CD4-positive, alpha-beta T cell (primary cell): Measurements from ENCODE around the gene RGS16. TPM values are rescaled to one million over a fixed set of nuclear protein-coding genes. Genes with fewer than 3 reads are reported as not detected.

ENCODE experiments used
- ATAC-seq: fragments of 200-7000 bp; cut with Tn5 transposase; one replicate; pipeline ENCODE4 v1.10.0; 2022; ENCODE audit warnings: mild to moderate bottlenecking; ENCODE audit not compliant: poor library complexity
- CTCF ChIA-PET: fragments of 350-600 bp; sonication (Branson Sonifier 250); formaldehyde crosslinking; loops from one replicate; lab custom pipeline; 2021; ENCODE audit warnings: antibody characterized with exemption, inconsistent platforms; lab: Charles Lee
- POLR2A ChIA-PET: fragments of 350-600 bp; sonication (Branson Sonifier 250); formaldehyde crosslinking; loops from one replicate; lab custom pipeline; 2021; ENCODE audit warnings: antibody characterized with exemption, inconsistent platforms; lab: Charles Lee
- DNase-seq, 14 experiments: peaks; one replicate each; pipeline ENCODE4 v3.0.0-alpha.2; 2013 to 2020; ENCODE audit warnings: mixed read lengths in 2 of 14
- H3K27ac ChIP-seq, 2 donors: one replicate each; pipeline versions ENCODE4 v1.5.1 to v1.7.0; 2013; ENCODE audit warnings: low read length in 2 of 2, low read depth in 1 of 2, mild to moderate bottlenecking in 1 of 2
- H3K27me3 ChIP-seq, 2 experiments: 1 replicate in 1 of 2; 2 replicates in 1 of 2; pipeline versions ENCODE4 v1.6.1 to v1.7.0; 2013; ENCODE audit warnings: low read length in 2 of 2, control low read depth in 1 of 2, mild to moderate bottlenecking in 1 of 2, moderate library complexity in 1 of 2; ENCODE audit not compliant: insufficient read depth in 2 of 2, control insufficient read depth in 1 of 2
- H3K36me3 ChIP-seq: one replicate; pipeline ENCODE4 v1.6.1; 2013; ENCODE audit warnings: low read length, control low read depth; ENCODE audit not compliant: insufficient read depth
- H3K4me1 ChIP-seq: one replicate; pipeline ENCODE4 v1.6.1; 2013; ENCODE audit warnings: low read length, control low read depth; ENCODE audit not compliant: insufficient read depth
- H3K4me3 ChIP-seq: one replicate; pipeline ENCODE4 v1.5.1; 2013; ENCODE audit warnings: mild to moderate bottlenecking, low read length, moderate library complexity
- H3K9me3 ChIP-seq, 2 experiments: 1 replicate in 1 of 2; 2 replicates in 1 of 2; pipeline versions ENCODE4 v1.6.1 to v1.7.0; 2013; ENCODE audit warnings: low read length in 2 of 2, mild to moderate bottlenecking in 2 of 2, control low read depth in 1 of 2, moderate library complexity in 1 of 2; ENCODE audit not compliant: control insufficient read depth in 1 of 2, insufficient read depth in 1 of 2
- H3K27ac Mint-ChIP-seq: one replicate; pipeline ENCODE4 v1.8.0; 2020; ENCODE audit warnings: mixed read lengths
- H3K27me3 Mint-ChIP-seq: one replicate; pipeline ENCODE4 v1.8.0; 2021; ENCODE audit warnings: mixed read lengths
- H3K36me3 Mint-ChIP-seq: one replicate; pipeline ENCODE4 v1.8.0; 2021; ENCODE audit warnings: low read depth, mixed read lengths
- H3K4me1 Mint-ChIP-seq: one replicate; pipeline ENCODE4 v1.8.0; 2021; ENCODE audit warnings: low read depth, mixed read lengths
- H3K4me3 Mint-ChIP-seq: one replicate; pipeline ENCODE4 v1.8.0; 2020; ENCODE audit warnings: mild to moderate bottlenecking, mixed read lengths
- H3K9me3 Mint-ChIP-seq: one replicate; pipeline ENCODE4 v1.8.0; 2020; ENCODE audit warnings: mixed read lengths
- CTCF ChIP-seq: fragments of 200-600 bp; IDR thresholded peaks from one replicate; pipeline ENCODE4 v1.8.0; 2022; ENCODE audit warnings: antibody characterized with exemption, mild to moderate bottlenecking
- intact Hi-C, 2 experiments: fragments of 100-400 bp; cut with DNase I in 1 of 2; cut with micrococcal nuclease in 1 of 2; formaldehyde crosslinking; loops; one replicate each; pipeline versions ENCODE4 v1.15.1 to v1.9.0; 2023 to 2025; cut with DNase I, micrococcal nuclease
- total RNA-seq, 174 experiments: library from RNA in 2 of 174; stranded (reverse) in 2 of 174; gene quantifications; one replicate each; pipeline ENCODE4 v1.2.3 and lab custom pipeline; 2021 to 2026

RGS16 gene
- total RNA-seq, 2 experiments from 2014 or later: 16.3 to 16.4 TPM

DNA sequence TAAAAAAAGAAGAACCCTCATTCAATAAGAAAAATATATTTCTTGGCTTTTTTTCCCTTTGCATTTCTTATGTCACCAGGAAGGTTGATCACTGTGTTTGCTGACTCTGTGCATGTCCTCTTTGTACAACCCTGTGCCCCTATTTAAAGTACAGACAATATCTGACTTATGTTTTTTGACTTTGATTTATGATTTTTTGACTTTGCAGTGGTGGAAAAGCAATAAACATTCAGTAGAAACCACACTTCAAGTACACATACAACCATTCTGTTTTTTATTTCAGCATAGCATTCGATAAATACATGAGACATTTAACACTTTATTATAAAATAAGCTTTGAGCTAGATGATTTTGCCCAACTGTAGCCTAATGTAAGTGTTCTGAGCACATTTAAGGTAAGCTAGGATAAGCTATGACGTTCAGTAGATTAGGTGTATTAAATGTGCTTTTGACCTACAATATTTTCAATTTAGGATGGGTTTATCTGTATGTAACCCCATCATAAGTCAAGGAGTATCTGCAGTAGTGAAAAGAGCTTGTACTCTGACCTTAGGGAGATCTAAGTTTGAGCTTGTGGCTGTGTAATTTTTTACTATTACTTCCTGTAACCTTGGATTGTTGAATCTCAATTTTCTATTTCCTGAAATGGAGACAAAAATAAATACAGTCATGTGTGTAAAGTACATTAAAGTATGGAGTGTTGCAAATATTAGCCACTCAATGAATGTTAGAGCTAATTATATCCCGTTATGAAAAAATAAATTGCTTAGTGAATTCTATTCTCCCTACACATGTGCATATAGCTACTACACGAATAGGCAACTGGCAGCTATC, 16.3 kb downstream of the RGS16 start:
- H3K9me3 Mint-ChIP-seq: peaks cover 2% of the 10 kb centered on the region
- CTCF ChIA-PET: interaction anchor here (0.7 to 2.8 kb wide), 7 partner anchors 8 to 319 kb away, joined by 3 to 13 read pairs (median 7); no protein-coding TSS in a partner anchor
- peak in 1 of 14 experiments; percentile 28 for DNase-seq
- H3K36me3 Mint-ChIP-seq: peaks cover 66% of the 10 kb centered on the region
- intact Hi-C loops: loop anchor here (5.0 to 10.0 kb wide), 2 partner anchors 249 to 1953 kb away; partner anchors contain the start of genes DHX9 (in 1 of the 2) and XPR1 (in 1 of the 2)
- Histone ChIP-seq H3K27ac (peak overlapping the region; percentile 89 to 97), H3K4me1 (peaks cover 37% of the 10 kb centered on the region), H3K36me3 (peaks cover 23% of the 10 kb centered on the region), H3K27me3 (no peaks in the 10 kb centered on the region), H3K9me3 (no peaks in the 10 kb centered on the region), H3K4me3 (peak overlapping the region; percentile 83)
- H3K4me3 Mint-ChIP-seq: peak overlapping the region; percentile 95
- POLR2A ChIA-PET: interaction anchor here (0.7 to 3.6 kb wide), 12 partner anchors 10 to 558 kb away, joined by 3 to 38 read pairs (median 4); partner anchors contain the start of genes DHX9, NPL and RGS16
- peak overlapping the region; percentile 99 for H3K27ac Mint-ChIP-seq
- H3K4me1 Mint-ChIP-seq: peaks cover 61% of the 10 kb centered on the region
- TF ChIP-seq CTCF: no peak
- H3K27me3 Mint-ChIP-seq: no peaks in the 10 kb centered on the region
- ATAC-seq: peak; percentile 13

DNA sequence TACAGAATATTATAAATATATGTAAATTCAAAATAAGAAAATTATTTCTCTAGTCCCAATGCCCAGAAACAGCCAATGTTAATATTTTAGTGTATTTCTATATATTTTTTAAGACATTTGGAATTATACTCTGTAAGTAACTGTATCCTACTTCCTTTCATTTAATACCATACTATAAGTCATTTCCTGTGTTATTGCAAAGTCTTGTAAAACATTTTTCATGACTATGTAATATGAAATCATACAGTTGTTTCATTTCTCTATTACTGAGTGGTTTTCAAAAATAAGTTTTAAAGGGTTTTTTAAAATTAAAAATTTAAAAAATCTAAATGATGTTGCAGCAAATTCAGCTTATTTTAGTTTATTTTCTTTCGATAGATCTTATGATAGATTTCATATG, 17.1 kb downstream of the RGS16 start:
- ChIA-PET POLR2A (interaction anchor here (0.7 to 3.6 kb wide), 3 partner anchors 18 to 451 kb away, joined by 3 to 38 read pairs (median 32); partner anchors contain the start of gene RGS16), CTCF (interaction anchor here (0.7 to 2.8 kb wide), 4 partner anchors 9 to 320 kb away, joined by 3 to 13 read pairs (median 5); no protein-coding TSS in a partner anchor)
- H3K4me3 ChIP-seq: no peak overlapping the region
- peak overlapping the region; percentile 99 for H3K27ac Mint-ChIP-seq
- peaks cover 42% of the 10 kb centered on the region for H3K4me1 ChIP-seq
- peaks cover 68% of the 10 kb centered on the region for H3K4me1 Mint-ChIP-seq
- H3K9me3 ChIP-seq: no peaks in the 10 kb centered on the region
- TF ChIP-seq CTCF: no peak
- H3K27me3 Mint-ChIP-seq: no peaks in the 10 kb centered on the region
- no peaks in the 10 kb centered on the region for H3K27me3 ChIP-seq
- no peak for ATAC-seq
- H3K36me3 ChIP-seq: peaks cover 31% of the 10 kb centered on the region
- H3K36me3 Mint-ChIP-seq: peaks cover 73% of the 10 kb centered on the region
- intact Hi-C loops: loop anchor here (5.0 to 10.0 kb wide), 2 partner anchors 250 to 1952 kb away; partner anchors contain the start of genes DHX9 (in 1 of the 2) and XPR1 (in 1 of the 2)
- H3K9me3 Mint-ChIP-seq: peaks cover 2% of the 10 kb centered on the region
- no peak overlapping the region for H3K4me3 Mint-ChIP-seq
- no peak for DNase-seq
- no peak overlapping the region for H3K27ac ChIP-seq

- no peak overlapping the region for H3K27ac Mint-ChIP-seq
- Histone ChIP-seq H3K9me3 (no peaks in the 10 kb centered on the region), H3K4me3 (no peak overlapping the region), H3K4me1 (peaks cover 42% of the 10 kb centered on the region), H3K27ac (no peak overlapping the region), H3K27me3 (no peaks in the 10 kb centered on the region), H3K36me3 (peaks cover 37% of the 10 kb centered on the region)
- ChIA-PET POLR2A (interaction anchor here (3.6 kb wide), 1 partner anchor 29 kb away, joined by 32 read pairs; no protein-coding TSS in a partner anchor), CTCF (interaction anchor here (1.7 to 2.8 kb wide), 2 partner anchors 9 to 15 kb away, joined by 7 to 13 read pairs; no protein-coding TSS in a partner anchor)
- H3K4me1 Mint-ChIP-seq: peaks cover 71% of the 10 kb centered on the region
- peak overlapping the region; percentile 42 for H3K4me3 Mint-ChIP-seq
- no peak for TF ChIP-seq CTCF
- H3K9me3 Mint-ChIP-seq: peaks cover 2% of the 10 kb centered on the region
- DNase-seq: no peak
- ATAC-seq: no peak
- H3K27me3 Mint-ChIP-seq: no peaks in the 10 kb centered on the region
- intact Hi-C loops: loop anchor here (5.0 to 10.0 kb wide), 2 partner anchors 251 to 1952 kb away; partner anchors contain the start of genes DHX9 (in 1 of the 2) and XPR1 (in 1 of the 2)
- peaks cover 81% of the 10 kb centered on the region for H3K36me3 Mint-ChIP-seq
Observed at GRCh38 chr1:182586380-182586779, 17.8 kb downstream of the RGS16 start.
